ENCODE results near the gene KDM6A. TPM values are rescaled to one million over a fixed set of nuclear protein-coding genes. Genes with fewer than 3 reads are reported as not detected.

KDM6A gene
- total RNA-seq, 1 experiment from 2014 or later: 40.9 TPM

DNA sequence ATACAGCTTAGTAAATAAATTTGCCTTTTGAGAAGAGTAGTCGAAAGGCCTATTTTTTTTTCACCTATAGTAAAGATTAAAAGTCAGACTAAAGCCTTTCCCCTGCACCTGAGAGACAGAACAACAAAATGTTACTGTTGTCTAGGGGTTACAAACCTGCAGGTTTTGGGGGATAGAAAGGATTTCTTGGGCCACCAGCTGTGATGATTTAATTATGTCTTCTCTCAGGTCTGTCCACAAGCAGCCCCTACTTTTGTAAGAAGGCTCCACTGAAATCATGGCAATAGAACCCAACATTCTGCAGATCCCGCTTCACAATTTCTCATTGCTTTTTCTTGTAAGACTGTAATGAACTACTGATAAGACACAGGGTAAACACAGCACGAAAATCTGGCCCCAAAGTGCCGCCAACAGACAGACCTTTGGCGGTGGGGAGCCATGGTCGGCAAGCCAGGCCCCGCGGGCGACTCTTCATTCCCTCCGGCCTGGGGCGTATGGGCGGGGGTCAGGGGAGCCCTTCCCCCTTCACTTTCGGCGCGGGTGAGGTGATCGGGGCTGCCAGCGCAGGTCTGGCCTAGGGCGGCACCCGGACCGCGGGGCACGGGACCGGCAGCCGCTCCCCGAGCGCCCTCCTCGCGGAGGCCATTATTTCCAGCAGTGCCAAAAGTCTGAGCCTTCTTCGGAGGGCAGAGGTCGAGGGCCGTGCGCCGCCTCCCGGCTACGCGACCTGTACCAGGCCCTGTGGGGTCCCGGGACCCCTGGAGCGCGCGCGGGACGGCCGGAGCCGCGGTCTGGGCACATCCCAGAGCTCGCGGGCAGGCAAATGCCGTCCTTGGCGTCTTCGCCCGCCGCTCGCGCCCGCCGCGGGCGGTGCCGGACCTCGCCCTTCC, 812 bp upstream of the KDM6A start:
- ChIA-PET CTCF (interaction anchor here (0.7 kb wide), 1 partner anchor 199 kb away, joined by 5 read pairs; no protein-coding TSS in a partner anchor), POLR2A (ENCODE audit: low non-redundant PET) (interaction anchor here (0.6 to 1.0 kb wide), 3 partner anchors 9 to 93 kb away, joined by 3 to 31 read pairs (median 17); no protein-coding TSS in a partner anchor)
- Histone ChIP-seq H3K9me3 (ENCODE audit: low read depth, low read length, poor library complexity, severe bottlenecking) (no peaks in the 10 kb centered on the region), H3K4me1 (ENCODE audit: insufficient read depth, low read length, poor library complexity, severe bottlenecking) (peaks cover 6% of the 10 kb centered on the region), H3K4me3 (ENCODE audit: low read depth, low read length, poor library complexity, severe bottlenecking) (peak overlapping the region; percentile 97), H3K36me3 (ENCODE audit: insufficient read depth, low read length, poor library complexity, severe bottlenecking) (peaks cover 5% of the 10 kb centered on the region), H3K27me3 (replicated peaks; ENCODE audit: insufficient read depth, low read depth, low read length, poor library complexity) (no peaks in the 10 kb centered on the region), H3K27ac (ENCODE audit: low read depth, low read length, poor library complexity, severe bottlenecking) (peak overlapping the region; percentile 98)
- intact Hi-C loops (cut with micrococcal nuclease; ENCODE audit: unreplicated experiment): loop anchor here (5.0 to 10.0 kb wide), 2 partner anchors 200 to 327 kb away; partner anchors contain the start of gene FUNDC1
- TSS peak; percentile 74 for BruUV-seq (replicated peaks)
- TF ChIP-seq, protein P1, sequence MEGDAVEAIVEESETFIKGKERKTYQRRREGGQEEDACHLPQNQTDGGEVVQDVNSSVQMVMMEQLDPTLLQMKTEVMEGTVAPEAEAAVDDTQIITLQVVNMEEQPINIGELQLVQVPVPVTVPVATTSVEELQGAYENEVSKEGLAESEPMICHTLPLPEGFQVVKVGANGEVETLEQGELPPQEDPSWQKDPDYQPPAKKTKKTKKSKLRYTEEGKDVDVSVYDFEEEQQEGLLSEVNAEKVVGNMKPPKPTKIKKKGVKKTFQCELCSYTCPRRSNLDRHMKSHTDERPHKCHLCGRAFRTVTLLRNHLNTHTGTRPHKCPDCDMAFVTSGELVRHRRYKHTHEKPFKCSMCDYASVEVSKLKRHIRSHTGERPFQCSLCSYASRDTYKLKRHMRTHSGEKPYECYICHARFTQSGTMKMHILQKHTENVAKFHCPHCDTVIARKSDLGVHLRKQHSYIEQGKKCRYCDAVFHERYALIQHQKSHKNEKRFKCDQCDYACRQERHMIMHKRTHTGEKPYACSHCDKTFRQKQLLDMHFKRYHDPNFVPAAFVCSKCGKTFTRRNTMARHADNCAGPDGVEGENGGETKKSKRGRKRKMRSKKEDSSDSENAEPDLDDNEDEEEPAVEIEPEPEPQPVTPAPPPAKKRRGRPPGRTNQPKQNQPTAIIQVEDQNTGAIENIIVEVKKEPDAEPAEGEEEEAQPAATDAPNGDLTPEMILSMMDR (conservative IDR thresholded peaks at IDR 0.05; ENCODE audit: low read depth, low read length): no peak
- peak; percentile 33 for DNase-seq (ENCODE audit: low spot score)

DNA sequence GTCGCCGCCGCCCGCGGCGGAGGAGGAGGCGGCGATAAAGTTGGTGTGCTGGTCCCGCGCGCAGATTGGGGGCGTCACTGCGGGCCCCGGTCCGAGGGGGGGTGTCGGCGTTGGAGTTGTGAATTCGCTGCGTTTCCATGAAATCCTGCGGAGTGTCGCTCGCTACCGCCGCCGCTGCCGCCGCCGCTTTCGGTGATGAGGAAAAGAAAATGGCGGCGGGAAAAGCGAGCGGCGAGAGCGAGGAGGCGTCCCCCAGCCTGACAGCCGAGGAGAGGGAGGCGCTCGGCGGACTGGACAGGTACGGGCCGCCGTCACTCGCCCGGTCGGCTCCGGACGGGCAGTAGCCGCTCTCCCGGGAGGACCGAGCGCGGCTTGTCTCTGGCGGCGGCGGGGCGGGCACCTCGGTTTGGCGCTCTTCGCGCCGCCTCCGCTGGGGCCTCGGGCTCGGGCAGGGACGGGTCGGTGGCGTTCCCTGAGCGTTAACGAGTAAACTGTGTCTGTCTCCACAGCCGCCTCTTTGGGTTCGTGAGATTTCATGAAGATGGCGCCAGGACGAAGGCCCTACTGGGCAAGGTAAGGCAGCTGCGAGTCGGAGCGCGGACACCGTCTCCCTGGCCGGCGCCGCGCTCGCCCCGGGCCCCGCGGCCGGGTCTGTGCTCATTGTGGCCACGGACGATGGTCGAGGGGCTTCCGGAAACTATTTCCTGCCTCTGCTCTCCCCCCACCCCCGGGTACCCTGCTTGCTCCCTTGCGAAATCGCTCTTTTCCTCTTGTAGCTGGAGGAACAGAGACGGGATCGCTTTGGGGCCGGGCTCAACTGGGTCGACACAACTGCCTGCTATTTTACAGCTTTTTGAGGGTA, 658 bp downstream of the KDM6A start:
- H3K9me3 ChIP-seq (ENCODE audit: low read depth, low read length, poor library complexity, severe bottlenecking): no peaks in the 10 kb centered on the region
- CTCF ChIA-PET: interaction anchor here (0.6 to 0.7 kb wide), 2 partner anchors 198 to 1535 kb away, joined by 5 to 9 read pairs; no protein-coding TSS in a partner anchor
- BruUV-seq (replicated peaks): no TSS peak

More for the DNA sequence above, 658 bp downstream of the KDM6A start:
- no peak for TF ChIP-seq EZH2 (IDR thresholded peaks at IDR 0.05; ENCODE audit: borderline replicate concordance, low read depth, low read length, poor library complexity, severe bottlenecking)
- TF ChIP-seq, protein P1 (conservative IDR thresholded peaks at IDR 0.05; ENCODE audit: low read depth, low read length): 0 out of 2 replicates have a peak, but pooled peaks have one; percentile 16
- Histone ChIP-seq H3K27me3 (replicated peaks; ENCODE audit: insufficient read depth, low read depth, low read length, poor library complexity) (no peaks in the 10 kb centered on the region), H3K4me3 (ENCODE audit: low read depth, low read length, poor library complexity, severe bottlenecking) (peak overlapping the region; percentile 97), H3K4me1 (ENCODE audit: insufficient read depth, low read length, poor library complexity, severe bottlenecking) (peaks cover 12% of the 10 kb centered on the region), H3K36me3 (ENCODE audit: insufficient read depth, low read length, poor library complexity, severe bottlenecking) (peaks cover 5% of the 10 kb centered on the region), H3K27ac (ENCODE audit: low read depth, low read length, poor library complexity, severe bottlenecking) (peak overlapping the region; percentile 98)
- intact Hi-C loops (cut with micrococcal nuclease; ENCODE audit: unreplicated experiment): loop anchor here (5.0 to 10.0 kb wide), 2 partner anchors 199 to 329 kb away; partner anchors contain the start of gene FUNDC1
- DNase-seq (ENCODE audit: low spot score): peak; percentile 74
- POLR2A ChIA-PET (ENCODE audit: low non-redundant PET): interaction anchor here (0.6 to 1.0 kb wide), 2 partner anchors 10 to 77 kb away, joined by 3 to 17 read pairs; no protein-coding TSS in a partner anchor

All from A673 (cell line).